ENCODE results near the gene DUSP1.
"Not testable (repeated sequence)": the region's sequence is repeated elsewhere in the genome, so short reads cannot be mapped to it uniquely, and the experiment has no call there.

Gene DUSP1, protein sequence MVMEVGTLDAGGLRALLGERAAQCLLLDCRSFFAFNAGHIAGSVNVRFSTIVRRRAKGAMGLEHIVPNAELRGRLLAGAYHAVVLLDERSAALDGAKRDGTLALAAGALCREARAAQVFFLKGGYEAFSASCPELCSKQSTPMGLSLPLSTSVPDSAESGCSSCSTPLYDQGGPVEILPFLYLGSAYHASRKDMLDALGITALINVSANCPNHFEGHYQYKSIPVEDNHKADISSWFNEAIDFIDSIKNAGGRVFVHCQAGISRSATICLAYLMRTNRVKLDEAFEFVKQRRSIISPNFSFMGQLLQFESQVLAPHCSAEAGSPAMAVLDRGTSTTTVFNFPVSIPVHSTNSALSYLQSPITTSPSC

DNA sequence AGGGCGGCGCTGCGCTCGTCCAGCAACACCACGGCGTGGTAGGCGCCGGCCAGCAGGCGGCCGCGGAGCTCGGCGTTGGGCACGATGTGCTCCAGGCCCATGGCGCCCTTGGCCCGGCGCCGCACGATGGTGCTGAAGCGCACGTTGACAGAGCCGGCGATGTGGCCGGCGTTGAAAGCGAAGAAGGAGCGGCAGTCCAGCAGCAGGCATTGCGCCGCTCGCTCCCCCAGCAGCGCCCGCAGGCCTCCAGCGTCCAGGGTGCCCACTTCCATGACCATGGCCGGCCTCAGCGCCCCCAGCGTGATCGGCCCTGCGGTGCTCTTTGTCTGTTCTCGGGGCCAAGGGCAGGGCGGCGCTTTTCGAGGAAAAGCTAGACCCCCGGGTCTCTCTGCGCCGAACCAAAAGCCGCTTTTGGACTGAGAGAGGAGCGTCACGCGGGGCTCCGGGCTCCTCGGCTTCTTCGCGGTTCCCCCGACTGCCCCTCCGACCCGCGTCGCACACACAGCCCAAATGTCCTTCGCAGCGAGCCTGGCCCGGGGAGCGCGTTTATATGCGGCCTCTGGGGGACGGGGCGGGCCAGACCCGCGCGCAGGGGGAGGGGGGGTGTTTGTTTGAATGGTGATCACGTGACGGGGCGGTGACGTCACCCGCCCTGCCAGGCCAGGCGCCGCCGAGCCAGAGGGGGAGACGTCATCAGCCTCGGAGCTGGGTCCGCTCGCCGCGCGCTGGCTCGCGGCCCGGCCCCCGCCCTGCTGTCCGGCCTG, at the start of gene DUSP1:
Gene DUSP1 (minus strand): TSS at position 521 of the 764 bp plus-strand sequence. CDS start 243 bp downstream, at position 278.
- DNase-seq (ENCODE audit: insufficient read length, low spot score) (peak; percentile 91), FAIRE-seq (peak; percentile 33)

DNA sequence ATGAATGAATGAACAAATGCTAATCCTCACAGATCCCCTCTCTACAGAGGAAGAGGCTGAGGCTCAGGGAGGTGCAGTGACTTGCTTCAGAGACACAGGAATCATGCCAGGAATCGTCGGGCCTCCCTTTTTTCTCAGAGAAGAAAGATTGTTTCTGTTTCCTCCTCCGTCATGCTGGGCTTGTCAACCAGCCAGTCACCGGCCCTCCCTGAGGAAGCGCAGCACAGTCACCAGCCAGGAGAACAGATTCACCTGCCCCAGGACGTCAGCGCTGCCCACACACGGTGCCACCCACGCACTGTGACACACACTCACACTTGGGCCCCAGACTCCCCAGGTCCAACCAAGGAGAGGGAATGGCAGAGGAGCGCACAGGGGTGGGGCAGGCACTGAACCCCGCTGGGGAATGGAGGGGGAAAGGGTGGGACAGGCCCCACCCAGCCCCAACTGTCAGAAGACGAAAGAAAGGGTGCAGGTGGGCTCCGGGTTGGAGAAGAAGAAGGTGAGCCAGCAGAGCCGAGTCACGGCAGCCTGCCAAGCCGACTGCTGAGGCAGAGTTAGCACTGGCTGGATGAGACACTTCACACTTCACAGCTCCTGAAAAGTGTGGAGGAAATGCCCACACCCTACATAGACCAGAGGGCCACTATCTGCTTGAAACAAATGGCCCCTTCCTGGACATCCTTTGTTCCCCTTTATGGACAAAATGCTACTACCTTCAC, 49.2 kb upstream of the DUSP1 start:
- FAIRE-seq (no peak), DNase-seq (ENCODE audit: insufficient read length, low spot score) (no peak)

DNA sequence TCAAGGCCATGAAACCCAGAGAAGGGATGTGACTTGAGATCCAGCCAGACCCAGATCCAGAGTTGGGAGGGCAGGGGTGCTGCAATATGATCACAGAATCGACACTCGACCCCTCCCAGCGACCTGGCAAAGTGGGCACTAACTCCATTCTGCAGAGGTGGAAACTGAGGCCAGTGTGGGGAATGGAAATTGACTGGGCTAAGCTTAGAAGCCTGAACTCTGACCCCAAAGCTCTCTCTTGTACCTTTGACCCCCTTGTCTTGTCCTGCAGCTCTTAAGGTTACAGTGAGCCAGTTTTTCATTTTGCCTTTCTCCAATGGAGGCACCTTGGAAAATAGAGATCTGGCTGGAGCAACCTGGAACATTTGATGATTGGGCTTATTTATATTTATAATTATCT, 48.6 kb upstream of the DUSP1 start:
- DNase-seq (ENCODE audit: insufficient read length, low spot score) (no peak), FAIRE-seq (no peak)

DNA sequence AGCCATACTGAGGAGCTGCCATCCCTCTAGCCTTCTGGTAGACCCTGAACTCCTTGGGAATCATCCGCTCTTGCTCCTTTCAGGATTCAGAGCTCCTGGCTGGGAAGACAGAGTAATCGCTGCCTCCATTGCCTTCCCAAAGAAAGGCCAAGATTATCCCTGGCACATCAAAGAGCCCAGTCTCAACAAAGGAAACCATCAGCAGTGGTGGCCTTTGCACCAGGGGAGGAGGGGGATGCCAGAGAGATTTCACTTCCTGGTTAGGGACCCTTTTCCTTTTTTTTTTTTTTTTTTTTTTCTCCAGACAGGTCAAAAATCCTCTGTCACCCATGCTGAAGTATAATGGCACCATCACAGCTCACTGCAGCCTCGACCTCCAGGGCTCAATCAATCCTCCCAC, 47.1 kb upstream of the DUSP1 start:
- DNase-seq (ENCODE audit: insufficient read length, low spot score) (no peak), FAIRE-seq (no peak)

DNA sequence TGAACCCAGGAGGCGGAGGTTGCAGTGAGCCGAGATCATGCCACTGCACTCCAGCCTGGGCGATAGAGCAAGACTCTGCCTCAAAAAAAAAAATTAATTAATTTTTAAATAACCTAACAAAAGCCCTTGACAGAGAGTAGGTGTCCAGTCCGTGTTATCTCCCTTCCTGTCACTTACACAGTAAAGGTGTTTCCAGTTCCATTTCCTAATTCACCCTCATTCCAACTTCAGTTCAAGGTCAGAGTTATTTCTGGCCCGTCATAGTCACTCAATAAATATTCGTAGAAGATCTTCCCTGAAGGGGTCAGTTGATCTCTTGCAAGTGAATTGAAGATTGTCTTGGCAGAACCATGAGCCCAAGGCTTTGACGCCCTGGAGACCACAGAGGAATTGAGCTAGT, 46.7 kb upstream of the DUSP1 start:
- no peak for FAIRE-seq

DNA sequence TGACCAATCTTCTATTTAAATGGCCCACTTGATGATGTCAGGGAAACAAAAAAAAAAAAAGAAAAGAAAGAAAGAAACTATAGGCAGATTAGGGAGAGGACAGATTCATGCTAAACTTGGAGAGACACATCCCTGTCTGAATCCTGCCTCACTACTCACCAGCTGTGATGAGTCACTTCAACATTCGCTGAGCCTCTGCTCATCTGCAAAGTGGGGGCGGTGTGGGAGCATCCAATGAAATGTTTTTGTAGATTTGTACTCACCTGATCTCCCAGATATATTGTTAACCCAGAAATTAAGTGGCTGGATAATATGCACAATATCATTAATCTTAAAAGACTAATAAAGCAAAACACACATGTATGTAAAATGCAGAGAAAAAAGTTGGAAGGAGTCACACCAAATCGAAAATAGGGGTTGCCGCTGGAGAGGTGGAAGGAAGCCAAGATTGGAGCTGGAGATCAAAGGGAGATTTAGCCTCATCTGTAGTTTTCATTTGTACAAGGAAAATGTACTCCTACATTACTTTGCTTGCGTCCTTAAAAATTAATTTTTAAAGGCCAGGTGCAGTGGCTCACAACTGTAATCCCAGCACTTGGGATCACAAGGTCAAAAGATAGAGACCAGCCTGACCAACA, 46.0 kb upstream of the DUSP1 start:
- FAIRE-seq (no peak), DNase-seq (ENCODE audit: insufficient read length, low spot score) (no peak)

More for the DNA sequence above, 46.7 kb upstream of the DUSP1 start:
- DNase-seq (ENCODE audit: insufficient read length, low spot score): no peak

DNA sequence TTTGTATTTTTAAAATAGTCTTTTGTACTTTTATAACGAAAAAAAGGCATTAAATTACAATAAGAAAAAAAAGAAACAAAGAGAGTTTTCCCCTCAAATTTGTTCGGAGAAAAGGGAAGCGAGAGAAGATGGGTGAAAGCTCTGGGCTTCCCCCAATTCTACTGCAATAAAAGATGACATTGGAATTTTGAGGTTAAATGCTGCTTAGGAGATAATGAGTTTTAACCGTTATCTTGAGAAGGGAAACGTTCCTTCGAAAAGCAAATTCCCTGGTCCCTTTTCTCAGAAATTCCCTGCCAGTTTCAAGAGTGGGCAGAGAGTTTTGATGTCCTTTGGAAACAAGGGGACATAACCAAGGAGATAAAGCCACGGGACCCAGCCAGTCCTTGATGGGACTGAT, 44.6 kb upstream of the DUSP1 start:
- FAIRE-seq: no peak
- no peak for DNase-seq (ENCODE audit: insufficient read length, low spot score)

DNA sequence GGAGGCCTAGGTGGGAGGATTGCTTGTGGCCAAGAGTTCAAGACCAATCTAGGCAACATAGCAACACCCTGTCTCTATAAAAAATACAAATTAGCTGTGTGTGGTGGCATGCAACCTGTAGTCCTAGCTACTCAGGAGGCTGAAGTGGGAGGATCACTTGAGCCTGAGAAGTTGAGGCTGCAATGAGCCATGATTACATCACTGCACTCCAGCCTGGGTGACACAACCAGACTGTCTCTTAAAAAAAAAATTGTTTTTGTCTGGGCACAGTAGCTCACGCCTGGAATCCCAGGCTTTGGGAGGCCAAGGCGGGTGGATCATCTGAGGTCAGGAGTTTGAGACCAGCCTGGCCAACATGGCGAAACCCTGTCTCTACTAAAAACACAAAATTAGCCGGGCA, 40.0 kb upstream of the DUSP1 start:
- FAIRE-seq; DNase-seq (ENCODE audit: insufficient read length, low spot score): not testable (repeated sequence)

DNA sequence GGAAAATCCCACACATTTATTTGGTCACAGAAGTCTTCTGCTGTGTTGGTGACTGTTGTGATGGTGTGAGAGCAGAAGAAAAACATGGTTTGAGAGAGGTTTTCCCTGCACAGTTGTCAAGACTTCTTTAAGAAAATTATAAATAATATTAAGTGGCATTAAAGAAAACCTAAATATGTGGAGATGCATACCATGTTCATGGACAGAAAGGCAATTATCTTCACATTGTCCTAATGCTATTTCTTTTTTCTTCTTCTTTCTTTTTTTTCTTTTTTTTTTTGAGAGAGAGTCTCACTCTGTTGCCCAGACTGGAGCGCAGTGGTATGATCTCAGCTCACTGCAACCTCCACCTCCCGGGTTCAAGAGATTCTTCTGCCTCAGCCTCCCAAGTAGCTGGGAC, 38.8 kb upstream of the DUSP1 start:
- no peak for DNase-seq (ENCODE audit: insufficient read length, low spot score)
- FAIRE-seq: no peak

DNA sequence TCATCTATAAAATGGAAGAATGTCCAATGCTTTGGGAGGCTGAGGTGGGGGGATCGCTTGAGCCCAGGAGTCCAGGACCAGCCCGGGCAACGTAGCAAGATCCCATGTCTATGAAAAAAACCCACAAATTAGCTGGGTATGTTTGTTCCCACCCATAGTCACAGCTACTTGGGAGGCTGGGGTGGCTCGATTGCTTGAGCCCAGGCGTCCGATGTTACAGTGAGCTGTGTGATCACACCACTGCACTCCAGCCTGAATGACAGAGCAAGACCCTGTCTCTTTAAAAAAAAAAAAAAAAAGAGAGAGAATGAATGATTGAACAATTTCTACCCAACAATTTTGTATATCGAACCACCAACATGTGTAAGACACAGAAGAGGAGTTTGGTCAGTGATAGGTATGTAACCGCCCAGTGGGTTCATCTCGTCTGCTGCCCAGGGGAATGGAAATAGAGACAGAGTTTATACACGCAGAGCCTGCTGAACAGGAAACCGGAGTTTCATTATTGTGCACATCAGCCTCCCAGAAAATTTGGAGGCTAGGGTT, 36.8 kb upstream of the DUSP1 start:
- DNase-seq (ENCODE audit: insufficient read length, low spot score) (no peak), FAIRE-seq (no peak)

DNA sequence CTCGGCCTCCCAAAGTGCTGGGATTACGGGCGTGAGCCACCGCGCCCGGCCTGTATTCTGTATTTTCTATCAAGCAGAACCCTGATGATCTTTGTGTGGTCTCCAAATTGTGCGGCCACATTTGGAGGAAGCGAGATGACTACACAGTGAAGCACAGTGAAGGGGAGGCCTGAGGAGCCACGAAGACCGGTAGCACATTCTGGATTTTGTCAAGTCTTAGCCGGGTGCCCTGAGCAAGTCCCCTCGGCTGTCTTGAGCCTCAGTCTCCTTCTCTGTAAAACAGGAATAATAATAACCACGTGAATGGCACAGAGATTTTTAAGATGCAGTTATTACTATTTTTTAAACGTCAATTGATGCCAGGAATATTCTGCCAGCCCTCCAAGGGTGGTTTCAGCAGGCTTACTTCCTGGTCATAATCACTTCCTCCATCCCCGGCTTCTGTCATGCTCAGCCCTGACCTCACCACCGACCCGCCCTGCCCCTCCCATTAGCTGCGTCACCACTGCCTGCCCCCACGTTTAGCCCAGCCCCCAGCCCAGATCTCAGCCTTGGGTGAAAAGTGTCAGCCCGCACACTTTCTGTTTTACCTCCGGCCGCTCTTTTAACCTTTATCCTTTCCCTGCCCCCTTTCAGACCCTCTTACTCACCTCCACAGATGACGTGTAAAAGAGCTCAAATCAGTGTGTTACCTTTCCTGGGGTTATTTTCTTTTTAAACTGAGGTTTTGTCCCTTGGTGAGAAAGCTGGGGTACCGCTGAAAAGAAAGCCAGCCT, 36.1 kb upstream of the DUSP1 start:
- FAIRE-seq (peak; percentile 98), DNase-seq (ENCODE audit: insufficient read length, low spot score) (peak; percentile 93)

DNA sequence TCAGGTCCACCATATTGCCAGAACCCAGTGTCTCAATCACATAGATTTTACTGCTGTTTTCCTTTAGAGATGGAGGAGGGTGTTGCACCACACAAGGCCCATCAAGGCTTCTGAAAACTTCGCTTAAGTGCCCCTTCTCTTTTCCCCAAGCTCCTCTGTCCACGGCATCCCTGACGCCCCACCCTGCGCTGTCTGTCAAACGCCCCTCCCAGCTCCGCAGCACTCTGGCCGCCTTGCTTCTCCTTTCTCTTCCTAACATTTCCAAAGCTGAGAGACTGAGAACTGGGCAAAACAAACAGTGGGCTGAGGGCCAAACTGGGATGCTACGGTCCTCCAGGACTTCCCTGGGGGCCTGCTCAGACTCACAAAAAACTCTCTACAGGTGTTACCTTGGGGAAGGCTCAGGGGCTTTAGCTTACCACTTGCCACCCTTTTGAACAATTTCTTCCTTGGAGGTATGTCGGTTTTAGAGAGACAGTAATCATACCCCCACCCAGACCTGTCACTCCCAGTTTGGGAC, 34.8 kb upstream of the DUSP1 start:
- no peak for FAIRE-seq
- no peak for DNase-seq (ENCODE audit: insufficient read length, low spot score)

DNA sequence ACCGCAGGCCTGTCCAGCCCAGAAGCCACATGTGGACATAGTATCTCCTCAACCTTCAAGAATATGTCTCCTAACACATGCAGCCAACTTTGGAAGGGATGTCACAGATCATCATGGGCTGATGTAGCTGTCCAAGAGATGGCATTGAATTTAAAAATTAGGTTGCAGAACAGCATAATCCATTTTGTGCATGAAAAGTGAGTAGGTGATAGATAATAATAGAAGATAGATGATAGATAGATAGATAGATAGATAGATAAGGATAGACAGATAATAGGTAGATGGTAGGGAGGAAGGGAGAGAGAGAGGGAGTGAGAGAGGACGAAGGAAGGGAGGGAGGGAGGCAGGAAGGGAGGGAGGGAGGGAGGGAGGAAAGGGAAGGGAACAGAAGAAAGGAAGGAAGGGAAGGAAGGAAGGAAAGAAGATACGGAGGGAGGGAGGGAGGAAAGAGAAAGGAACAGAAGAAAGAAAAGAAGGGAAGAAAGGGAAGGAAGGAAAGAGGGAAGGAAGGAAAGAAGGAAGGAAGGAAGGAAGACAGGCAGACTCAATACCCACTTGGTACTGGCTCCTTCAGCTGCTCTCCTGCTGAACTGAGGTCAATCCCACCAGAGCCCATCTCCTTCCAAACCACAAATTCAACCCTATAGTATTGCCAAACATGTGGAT, 34.2 kb upstream of the DUSP1 start:
- DNase-seq (ENCODE audit: insufficient read length, low spot score): no peak
- no peak for FAIRE-seq

DNA sequence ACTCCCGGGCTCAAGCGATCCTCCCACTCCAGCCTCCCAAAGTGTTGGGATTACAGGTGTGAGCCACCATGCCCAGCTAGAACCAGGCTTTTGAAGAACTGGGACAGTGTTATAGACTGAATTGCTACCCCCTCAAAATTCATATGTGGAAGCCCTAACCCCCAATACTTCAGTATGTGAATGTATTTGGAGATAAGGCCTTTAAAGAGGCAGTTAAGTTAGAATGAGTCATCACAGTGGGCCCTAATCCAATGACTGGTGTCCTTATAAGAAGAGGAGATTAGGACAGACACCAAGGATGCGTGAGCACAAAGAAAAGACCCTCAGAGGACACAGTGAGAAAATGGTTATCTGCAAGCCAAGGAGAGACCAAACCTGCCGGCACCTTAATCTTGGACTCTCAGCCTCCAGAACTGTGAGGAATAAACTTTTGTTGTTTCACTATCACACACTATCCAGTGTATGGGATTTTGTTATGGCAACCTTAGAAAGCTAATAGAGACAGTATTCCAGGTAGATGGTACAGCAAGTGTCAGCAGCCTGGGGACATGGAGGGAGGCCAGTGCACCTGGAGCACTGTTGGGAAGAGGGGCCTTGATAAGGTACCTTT, 31.7 kb upstream of the DUSP1 start:
- FAIRE-seq (no peak), DNase-seq (ENCODE audit: insufficient read length, low spot score) (no peak)

DNA sequence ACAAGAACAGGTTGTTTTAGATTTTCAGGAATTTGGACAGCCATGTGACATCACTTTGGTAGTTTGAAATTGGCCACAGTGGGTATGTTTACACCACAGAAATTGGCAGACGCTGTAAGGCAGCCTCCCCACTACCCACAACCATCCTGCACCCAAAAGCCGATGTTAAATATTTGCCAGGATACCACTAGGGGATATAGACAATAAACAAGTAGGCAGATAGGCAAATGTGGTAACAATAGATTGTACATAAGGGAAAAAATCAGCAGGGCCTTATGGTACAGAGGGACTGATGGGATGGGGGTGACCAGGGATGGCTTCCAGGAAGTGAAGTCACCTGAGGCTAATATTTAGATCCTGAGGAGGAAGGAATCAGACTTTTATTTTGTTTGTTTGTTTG, 31.1 kb upstream of the DUSP1 start:
- FAIRE-seq: no peak

DNA sequence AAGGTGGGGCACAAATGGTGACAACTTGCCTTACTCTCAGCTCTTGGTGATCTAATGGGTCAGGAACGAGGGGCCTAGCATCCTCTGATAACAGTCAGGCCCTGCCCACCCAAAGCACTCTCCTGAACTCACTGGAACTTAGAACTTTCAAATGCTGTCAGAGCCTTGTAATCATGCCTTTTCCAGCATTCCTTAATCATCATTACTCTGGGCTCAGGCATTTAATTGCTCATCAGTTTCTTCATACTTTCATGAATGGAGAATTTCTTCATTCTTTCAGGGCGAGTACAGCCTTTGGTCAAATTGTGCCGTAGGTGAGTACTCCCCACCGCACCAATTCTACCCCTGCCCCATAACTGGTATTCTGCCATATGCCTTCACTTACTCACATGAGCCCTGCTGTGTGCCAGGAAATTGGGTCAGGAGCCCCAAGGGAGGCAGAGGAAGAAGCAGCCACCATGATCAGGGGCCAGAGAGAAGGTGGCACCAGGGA, 30.2 kb upstream of the DUSP1 start:
- DNase-seq (ENCODE audit: insufficient read length, low spot score): no peak
- no peak for FAIRE-seq

More for the DNA sequence above, 31.1 kb upstream of the DUSP1 start:
- no peak for DNase-seq (ENCODE audit: insufficient read length, low spot score)

DNA sequence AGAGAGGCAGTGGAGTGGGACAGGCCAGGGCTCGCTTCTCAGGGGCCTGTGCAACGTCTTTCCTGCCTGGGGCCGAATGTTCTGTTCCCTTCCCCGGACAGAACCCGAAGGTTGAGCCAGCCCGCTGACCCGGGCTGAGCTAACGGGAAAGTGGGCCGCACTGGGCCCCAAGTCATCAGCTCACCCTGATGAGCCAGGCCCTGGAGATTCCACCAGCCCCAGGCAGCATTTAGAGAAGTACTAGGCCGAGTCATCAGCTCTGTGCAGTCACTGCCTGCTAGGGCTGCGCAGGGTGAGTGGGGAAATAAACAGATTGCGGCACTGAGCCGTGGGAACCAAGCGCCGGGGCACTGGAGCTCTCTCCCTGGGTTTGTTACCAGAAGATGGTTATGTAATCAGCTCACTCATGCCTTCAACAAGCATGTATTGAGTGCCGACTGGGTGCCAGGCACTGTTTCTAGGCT, 29.1 kb upstream of the DUSP1 start:
- FAIRE-seq (no peak), DNase-seq (ENCODE audit: insufficient read length, low spot score) (no peak)

DNA sequence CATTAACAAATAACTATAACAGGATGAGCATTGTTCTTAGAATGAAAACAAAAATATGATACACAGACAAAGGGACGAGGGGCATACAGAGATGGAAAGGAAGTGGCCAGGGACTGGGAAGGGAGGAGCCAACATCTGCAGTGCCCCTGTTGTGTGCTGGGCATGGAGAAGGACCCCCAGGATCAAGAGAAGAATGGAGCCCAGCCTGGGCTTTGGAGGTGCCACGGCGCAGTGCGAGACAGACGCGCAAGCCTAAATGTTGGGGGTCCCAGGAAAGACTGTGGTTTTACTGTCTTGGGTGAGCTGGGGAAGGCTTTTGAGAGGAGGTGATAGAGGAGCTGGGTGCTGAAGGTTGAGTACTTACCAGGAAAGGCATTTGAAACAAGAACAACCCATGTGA, 28.4 kb upstream of the DUSP1 start:
- FAIRE-seq: no peak
- no peak for DNase-seq (ENCODE audit: insufficient read length, low spot score)
